IMR-90 (cell line): ENCODE results near the gene DHX29. TPM values are rescaled to one million over a fixed set of nuclear protein-coding genes. Genes with fewer than 3 reads are reported as not detected.

ENCODE experiments used
- ATAC-seq: fragments of 200-7000 bp; cut with Tn5 transposase; 2 replicates; pipeline ENCODE4 v1.9.1; 2020; ENCODE audit warnings: low read depth, mild to moderate bottlenecking, moderate library complexity
- BruUV-seq: library from RNA; stranded (reverse); fragments of 400-500 nt; replicated peaks from 2 replicates; lab custom pipeline; 2021; lab: Mats Ljungman, UMichigan
- CTCF ChIA-PET: fragments of 300-600 bp; formaldehyde crosslinking; extraction: SDS; loops from one replicate; lab custom pipeline; 2021; ENCODE audit warnings: antibody characterized with exemption; lab: Yijun Ruan, JAX
- POLR2A ChIA-PET: fragments of 300-600 bp; sonication (Branson Sonifier 250); formaldehyde crosslinking; loops from one replicate; lab custom pipeline; 2022; ENCODE audit warnings: antibody characterized with exemption; ENCODE audit not compliant: unreplicated experiment; lab: Charles Lee
- DNase-seq: peaks from one replicate; pipeline ENCODE4 v3.0.0; 2013
- H2AFZ ChIP-seq: replicated peaks from 2 replicates; pipeline ENCODE3; 2013; ENCODE audit warnings: low read length, mild to moderate bottlenecking; ENCODE audit not compliant: poor library complexity
- H2AK5ac ChIP-seq: 2 replicates; pipeline ENCODE4 v1.6.1; 2013; ENCODE audit warnings: low read depth, low read length, inconsistent platforms
- H2AK9ac ChIP-seq: replicated peaks from 2 replicates; pipeline ENCODE3; 2013; ENCODE audit warnings: mild to moderate bottlenecking, low read depth, low read length, moderate library complexity; ENCODE audit not compliant: poor library complexity
- H2BK120ac ChIP-seq: 2 replicates; pipeline ENCODE4 v1.6.1; 2013; ENCODE audit warnings: low read depth, low read length, inconsistent platforms
- H2BK15ac ChIP-seq: 3 replicates; pipeline ENCODE4 v1.6.1; 2013; ENCODE audit warnings: low read depth, low read length, inconsistent platforms
- H2BK20ac ChIP-seq: 2 replicates; pipeline ENCODE4 v1.6.1; 2013; ENCODE audit warnings: low read depth, mild to moderate bottlenecking, inconsistent platforms, low read length, moderate library complexity
- H2BK5ac ChIP-seq: 2 replicates; pipeline ENCODE4 v1.6.1; 2013; ENCODE audit warnings: mild to moderate bottlenecking, low read depth, low read length, inconsistent platforms; ENCODE audit not compliant: poor library complexity, severe bottlenecking
- H3K14ac ChIP-seq: replicated peaks from 2 replicates; pipeline ENCODE4 v1.6.1; 2013; ENCODE audit warnings: low read depth, low read length, inconsistent platforms
- H3K18ac ChIP-seq: 2 replicates; pipeline ENCODE4 v1.6.1; 2013; ENCODE audit warnings: low read depth, low read length, control low read depth
- H3K23ac ChIP-seq: 2 replicates; pipeline ENCODE4 v1.6.1; 2013; ENCODE audit warnings: low read depth, low read length, inconsistent platforms
- H3K27ac ChIP-seq: 2 replicates; pipeline ENCODE4 v1.5.1; 2013; ENCODE audit warnings: mild to moderate bottlenecking, control low read depth, low read length; ENCODE audit not compliant: insufficient read depth
- H3K27me3 ChIP-seq: 2 replicates; pipeline ENCODE4 v1.6.1; 2013; ENCODE audit warnings: low read length; ENCODE audit not compliant: control insufficient read depth, insufficient read depth
- H3K36me3 ChIP-seq: 2 replicates; pipeline ENCODE4 v1.6.1; 2013; ENCODE audit warnings: low read length, mixed read lengths; ENCODE audit not compliant: control insufficient read depth, insufficient read depth
- H3K4ac ChIP-seq: 2 replicates; pipeline ENCODE4 v1.6.1; 2013; ENCODE audit warnings: low read depth, low read length, inconsistent platforms
- H3K4me1 ChIP-seq: 2 replicates; pipeline ENCODE4 v1.6.1; 2013; ENCODE audit warnings: low read length, mixed read lengths; ENCODE audit not compliant: control insufficient read depth, insufficient read depth
- H3K4me2 ChIP-seq: 2 replicates; pipeline ENCODE4 v1.6.1; 2013; ENCODE audit warnings: low read depth, mild to moderate bottlenecking, control low read depth, low read length, moderate library complexity
- H3K4me3 ChIP-seq: 2 replicates; pipeline ENCODE4 v1.5.1; 2013; ENCODE audit warnings: low read depth, mild to moderate bottlenecking, control low read depth, low read length, moderate library complexity; ENCODE audit not compliant: insufficient read depth
- H3K56ac ChIP-seq: 2 replicates; pipeline ENCODE4 v1.6.1; 2013; ENCODE audit warnings: low read length, inconsistent platforms; ENCODE audit not compliant: insufficient read depth; ENCODE audit errors: extremely low read depth
- H3K79me1 ChIP-seq, 2 experiments: 2 replicates each; pipeline ENCODE4 v1.6.1; 2013; ENCODE audit warnings: low read length in 2 of 2, inconsistent platforms in 1 of 2, low read depth in 1 of 2
- H3K9ac ChIP-seq: 2 replicates; pipeline ENCODE4 v1.6.1; 2013; ENCODE audit warnings: low read depth, low read length, control low read depth
- H3K9me1 ChIP-seq: 2 replicates; pipeline ENCODE4 v1.6.1; 2013; ENCODE audit warnings: low read length, inconsistent platforms; ENCODE audit not compliant: insufficient read depth
- H3K9me3 ChIP-seq: 2 replicates; pipeline ENCODE4 v1.6.1; 2013; ENCODE audit warnings: low read length; ENCODE audit not compliant: control insufficient read depth, insufficient read depth
- H4K20me1 ChIP-seq: 2 replicates; pipeline ENCODE4 v1.6.1; 2013; ENCODE audit warnings: low read length, inconsistent platforms; ENCODE audit not compliant: insufficient read depth
- H4K5ac ChIP-seq: 2 replicates; pipeline ENCODE4 v1.6.1; 2013; ENCODE audit warnings: mild to moderate bottlenecking, low read depth, low read length, control low read depth
- H4K8ac ChIP-seq, 2 experiments: 2 replicates each; pipeline ENCODE4 v1.6.1; 2013; ENCODE audit warnings: low read depth in 2 of 2, low read length in 2 of 2, control low read depth in 1 of 2, inconsistent platforms in 1 of 2
- H4K91ac ChIP-seq: 2 replicates; pipeline ENCODE4 v1.6.1; 2013; ENCODE audit warnings: low read depth, low read length, inconsistent platforms; ENCODE audit not compliant: insufficient read depth
- NFE2L2 ChIP-seq: fragments of 150-350 bp; IDR thresholded peaks from 2 replicates; pipeline ENCODE4 v1.6.1; 2016; ENCODE audit warnings: low read depth, mild to moderate bottlenecking, low read length
- WGBS, 2 experiments: methylation state at CpG; one replicate each; pipeline versions ENCODE4 v1.1.5 to v1.1.7; 2013; ENCODE audit warnings: missing lambda C conversion rate in 2 of 2; ENCODE audit not compliant: insufficient read length in 1 of 2; ENCODE audit errors: extremely low coverage in 2 of 2; 5-methylcytosine and 5-hydroxymethylcytosine counted together
- dilution Hi-C: fragments of 300-500 bp; cut with HindIII; formaldehyde crosslinking; loops from one replicate; pipeline ENCODE4 v1.14.3; 2018; ENCODE audit warnings: low sequenced_read_pairs; ENCODE audit not compliant: unreplicated experiment
- in situ Hi-C: fragments of 300-500 bp; cut with MboI; formaldehyde crosslinking; loops from 3 replicates; pipeline ENCODE4 v1.14.3; 2019; ENCODE audit warnings: low sequenced_read_pairs, inconsistent platforms, mixed read lengths
- intact Hi-C: fragments of 100-400 bp; cut with micrococcal nuclease; formaldehyde crosslinking; loops from 2 replicates; pipeline ENCODE4 v1.10.0; 2022
- polyA plus RNA-seq, 3 experiments: library from polyadenylated mRNA; depleted of rRNA; stranded (reverse); fragments of >200 nt; gene quantifications; 2 replicates each; pipeline ENCODE4 v1.2.3, GENCODE V29; 2012; ENCODE audit warnings: low replicate concordance in 1 of 3
- total RNA-seq: library from RNA; depleted of rRNA; stranded (reverse); fragments of >200 nt; gene quantifications from 2 replicates; pipeline ENCODE4 v1.2.3, GENCODE V29; 2012

DHX29 gene
- total and polyA plus RNA-seq, 2 of the 4 experiments (the other 2 are of a cell fraction), result 9.5 to 25.6 TPM

DNA sequence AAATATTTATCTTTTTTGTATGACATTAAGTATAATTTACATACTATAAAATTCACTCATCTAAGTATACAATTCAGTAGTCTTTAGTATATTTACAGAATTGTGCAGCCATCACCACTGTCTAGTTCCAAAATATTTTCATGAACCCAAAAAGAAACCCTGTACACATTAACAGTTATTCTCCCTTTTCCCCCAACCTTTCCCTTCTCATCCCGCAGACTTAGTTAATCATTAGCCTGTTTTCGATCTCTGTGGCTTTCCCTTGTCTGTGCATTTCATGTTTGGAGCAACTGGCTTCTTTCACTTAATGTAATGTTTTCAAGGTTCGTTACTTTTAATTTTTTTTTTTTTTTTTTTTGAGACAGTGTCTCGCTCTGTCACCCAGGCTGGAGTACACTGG, 37.8 kb upstream of the DHX29 start:
- CTCF ChIA-PET, result no interaction called here
- Histone ChIP-seq H3K23ac (no peak overlapping the region), H2BK15ac (no peak overlapping the region), H3K9ac (no peak overlapping the region), H3K79me1 (peaks cover 9 to 18% of the 10 kb centered on the region in 2 experiments; a peak in 3 of 4 replicates), H2AK5ac (no peak overlapping the region), H2BK5ac (no peak overlapping the region), H3K4me3 (no peak overlapping the region), H2BK20ac (no peak overlapping the region), H3K56ac (no peak overlapping the region), H3K9me1 (no peaks in the 10 kb centered on the region), H3K14ac (no peak overlapping the region), H3K4ac (no peak overlapping the region), H4K5ac (no peak overlapping the region), H3K18ac (no peak overlapping the region), H3K27ac (no peak overlapping the region), H2AFZ (no peak overlapping the region), H3K9me3 (no peaks in the 10 kb centered on the region), H4K8ac (no peak overlapping the region), H2AK9ac (no peak overlapping the region), H4K20me1 (no peaks in the 10 kb centered on the region; the same call in 1 of the 2 replicates), H3K36me3 (peaks cover 26% of the 10 kb centered on the region), H2BK120ac (no peak overlapping the region), H3K4me2 (no peak overlapping the region), H4K91ac (no peak overlapping the region), H3K4me1 (no peaks in the 10 kb centered on the region), H3K27me3 (no peaks in the 10 kb centered on the region)
- no peak for ATAC-seq
- dilution Hi-C loops, result no loop called here
- WGBS, 2 experiments, result no CpG with 5 or more reads among the region's 4 CpGs
- intact Hi-C loops, result loop anchor here (2.0 to 10.0 kb wide), 2 partner anchors 189 to 345 kb away; partner anchors contain the start of gene PLPP1
- BruUV-seq, result no TSS peak
- no peak for DNase-seq
- in situ Hi-C loops, result loop anchor here (25.0 kb wide), 1 partner anchor 567 kb away; no protein-coding TSS in a partner anchor
- POLR2A ChIA-PET, result no interaction called here
- no peak for TF ChIP-seq NFE2L2
